Kidney (tissue), 14 donors: Measurements from ENCODE around the gene SORBS2. TPM values are rescaled to one million over a fixed set of nuclear protein-coding genes. Genes with fewer than 3 reads are reported as not detected.

Experiments used
- DNase-seq, 5 donors: peaks; one replicate each; pipeline ENCODE4 v3.0.0-alpha.2; 2013 to 2020
- FAIRE-seq: peaks from 2 replicates; lab custom pipeline; 2012; peaks lifted over from hg19 to GRCh38; lab: Jason Lieb, UNC
- H3K27ac ChIP-seq, 2 donors: one replicate each; pipeline ENCODE4 v1.7.0; 2013; ENCODE audit warnings: low read depth in 2 of 2, low read length in 2 of 2, inconsistent platforms in 1 of 2
- H3K27me3 ChIP-seq: one replicate; pipeline ENCODE4 v1.7.1; 2013; ENCODE audit warnings: low read length, inconsistent platforms; ENCODE audit not compliant: control insufficient read depth, insufficient read depth
- H3K36me3 ChIP-seq, 3 donors: one replicate each; pipeline versions ENCODE4 v1.7.0 to v1.7.1; 2013; ENCODE audit warnings: low read length in 3 of 3, control low read depth in 1 of 3, inconsistent platforms in 1 of 3; ENCODE audit not compliant: insufficient read depth in 3 of 3, control insufficient read depth in 2 of 3
- H3K4me1 ChIP-seq, 3 donors: one replicate each; pipeline versions ENCODE4 v1.7.0 to v1.7.1; 2013; ENCODE audit warnings: low read length in 3 of 3, inconsistent platforms in 1 of 3, low read depth in 1 of 3; ENCODE audit not compliant: control insufficient read depth in 2 of 3, insufficient read depth in 2 of 3
- H3K4me3 ChIP-seq, 3 donors: one replicate each; pipeline versions ENCODE4 v1.7.0 to v1.8.1; 2013; ENCODE audit warnings: low read length in 3 of 3, control low read depth in 1 of 3, inconsistent platforms in 1 of 3
- H3K9ac ChIP-seq, 3 donors: one replicate each; pipeline versions ENCODE4 v1.7.0 to v1.7.1; 2013; ENCODE audit warnings: low read length in 3 of 3, control low read depth in 1 of 3, inconsistent platforms in 1 of 3
- H3K9me3 ChIP-seq, 3 donors: one replicate each; pipeline versions ENCODE4 v1.7.0 to v1.7.1; 2013; ENCODE audit warnings: low read length in 3 of 3, control low read depth in 1 of 3, inconsistent platforms in 1 of 3; ENCODE audit not compliant: control insufficient read depth in 2 of 3, insufficient read depth in 1 of 3
- CTCF ChIP-seq: IDR thresholded peaks from 3 replicates; pipeline ENCODE4 v1.5.1; 2012; ENCODE audit warnings: mild to moderate bottlenecking, moderate library complexity, borderline replicate concordance; ENCODE audit not compliant: insufficient read depth; ENCODE audit errors: extremely low read depth
- intact Hi-C: fragments of 100-400 bp; cut with DNase I; formaldehyde crosslinking; loops from one replicate; pipeline ENCODE4 v1.11.1; 2022
- polyA plus RNA-seq: library from polyadenylated mRNA; stranded (reverse); fragments of 350-450 nt; fragmentation: Illumina TruSeq; extraction: RNeasy Lipid Tissue Mini Kit (QIAGEN cat#74804); gene quantifications from one replicate; pipeline ENCODE4 v1.2.3, GENCODE V29; 2014; ENCODE audit warnings: low read depth, low replicate concordance; ENCODE audit not compliant: insufficient read depth
- total RNA-seq: library from RNA; stranded (reverse); fragmentation: NEBNext Ultra II Directional; extraction: Animal tissue kit (Norgen Biotek cat#: 25700); gene quantifications from one replicate; pipeline ENCODE4 v1.2.1, GENCODE V29; 2021
- donor health status: control.
- donor health status: control.
- donor health status: control.
- donor health status: control.
- donor health status: control.
- donor health status: DM: yes; HTN: yes; CAD: no.
- donor health status: Normal renal cell carcinoma (clear cell type).

SORBS2 gene
- total and polyA plus RNA-seq, 2 donors from 2014 or later: 26.0 to 127 TPM

- intact Hi-C loops: no loop called here
- no peak for TF ChIP-seq CTCF
- no peak overlapping the region for H3K27ac ChIP-seq
- no peaks in the 10 kb centered on the region for H3K9me3 ChIP-seq
- no peak for DNase-seq
- no peak overlapping the region for H3K9ac ChIP-seq
- FAIRE-seq: no peak
- no peaks in the 10 kb centered on the region for H3K27me3 ChIP-seq
- H3K4me1 ChIP-seq: peaks cover 0 to 2% (median 0%) of the 10 kb centered on the region in 3 donors
- H3K4me3 ChIP-seq: no peak overlapping the region
- no peaks in the 10 kb centered on the region for H3K36me3 ChIP-seq
Observed at GRCh38 chr4:185540487-185541120, 271.4 kb downstream of the SORBS2 start.

GRCh38 chr4:185540040-185540439, 272.0 kb downstream of the SORBS2 start:
- DNase-seq (no peak), FAIRE-seq (no peak)
- Histone ChIP-seq H3K4me3 (no peak overlapping the region), H3K9me3 (no peaks in the 10 kb centered on the region), H3K36me3 (no peaks in the 10 kb centered on the region), H3K27ac (no peak overlapping the region), H3K9ac (no peak overlapping the region), H3K4me1 (peaks cover 0 to 2% (median 0%) of the 10 kb centered on the region in 3 donors), H3K27me3 (no peaks in the 10 kb centered on the region)
- intact Hi-C loops: no loop called here
- no peak for TF ChIP-seq CTCF

- H3K27ac ChIP-seq: no peak overlapping the region
- H3K9ac ChIP-seq: no peak overlapping the region
- no peak for TF ChIP-seq CTCF
- intact Hi-C loops: no loop called here
- H3K4me3 ChIP-seq: no peak overlapping the region
- peaks cover 0 to 6% (median 0%) of the 10 kb centered on the region in 3 donors for H3K4me1 ChIP-seq
- DNase-seq: no peak
- FAIRE-seq: no peak
- H3K27me3 ChIP-seq: peaks cover 3% of the 10 kb centered on the region
- H3K9me3 ChIP-seq: no peaks in the 10 kb centered on the region
- H3K36me3 ChIP-seq: no peaks in the 10 kb centered on the region
Observed at GRCh38 chr4:185538806-185539205, 273.2 kb downstream of the SORBS2 start.

GRCh38 chr4:185536411-185536709, 275.6 kb downstream of the SORBS2 start:
- Histone ChIP-seq H3K27ac (no peak overlapping the region), H3K4me1 (peaks cover 0 to 6% (median 0%) of the 10 kb centered on the region in 3 donors), H3K27me3 (peaks cover 3% of the 10 kb centered on the region), H3K36me3 (no peaks in the 10 kb centered on the region), H3K4me3 (peak overlapping the region in 1 of 3 donors; percentile 51), H3K9me3 (no peaks in the 10 kb centered on the region), H3K9ac (no peak overlapping the region)
- FAIRE-seq (no peak), DNase-seq (no peak)
- no peak for TF ChIP-seq CTCF
- intact Hi-C loops: no loop called here
